ENCODE measurements around the gene LAMTOR2. TPM values are rescaled to one million over a fixed set of nuclear protein-coding genes. Genes with fewer than 3 reads are reported as not detected.

Gene LAMTOR2
- total and polyA plus RNA-seq, 9 of the 15 experiments (the other 6 are each of a cell fraction or from before 2014, with no cell fraction given), result 39.0 to 161 (median 74.6) TPM

DNA sequence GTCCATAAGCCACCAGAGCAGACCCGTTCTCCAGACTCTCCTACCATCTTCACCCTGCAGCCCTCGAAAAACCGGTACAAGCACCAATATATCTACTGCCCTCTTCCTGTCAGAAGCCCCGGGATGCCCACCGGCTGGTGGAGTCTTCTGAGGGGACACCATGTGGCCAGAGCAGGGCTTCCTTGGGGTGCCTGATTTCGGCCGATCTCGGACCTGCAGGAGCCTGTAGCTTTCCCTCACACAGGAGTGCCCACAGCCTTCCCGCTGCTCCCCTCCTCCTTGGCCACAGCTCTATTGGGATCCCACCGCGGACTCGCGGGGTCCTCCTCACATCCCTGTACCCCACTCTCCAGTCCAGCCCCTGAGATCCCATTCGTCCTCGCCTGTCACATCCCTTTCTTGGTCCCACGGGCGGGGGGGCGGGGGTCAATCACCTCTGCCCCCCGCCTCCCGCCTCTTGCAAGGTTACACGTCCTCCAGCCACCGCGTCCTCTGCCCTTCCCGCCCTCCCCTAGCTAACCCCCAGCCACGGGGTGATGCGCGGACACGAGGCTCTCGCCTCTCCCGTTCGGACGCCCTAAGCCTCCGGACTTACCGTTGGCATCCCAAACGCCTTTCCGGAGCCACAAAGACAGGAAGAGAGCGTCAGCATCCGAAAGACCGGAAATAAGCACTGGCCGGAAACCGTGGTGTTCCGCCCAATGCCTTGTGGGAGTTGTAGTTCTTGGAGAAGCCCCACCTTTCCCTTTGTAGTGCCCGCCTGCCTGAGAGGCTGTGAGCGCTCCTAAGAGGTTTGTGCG lies 34.1 kb upstream of the LAMTOR2 start, which contains the start of gene SSR2 (continued):
- TF ChIP-seq CHD7 (IDR thresholded peaks at IDR 0.05; ENCODE audit: low read depth, low read length), result no peak
- no peak for TF ChIP-seq ZHX1 (conservative IDR thresholded peaks at IDR 0.05; ENCODE audit: low read length)
- TF ChIP-seq NEUROD1 (IDR thresholded peaks at IDR 0.05; ENCODE audit: borderline replicate concordance, low read depth, low read length, partially characterized antibody), result no peak
- no peak for TF ChIP-seq FOXA3 (CRISPR knock-in tag; conservative IDR thresholded peaks at IDR 0.05 in 1 of 2, IDR thresholded peaks at IDR 0.05 in 1 of 2)
- no peak for TF ChIP-seq ZNF644 (tag; IDR thresholded peaks at IDR 0.05; ENCODE audit: low read depth)
- no peak for TF ChIP-seq SRF (CRISPR knock-in tag; IDR thresholded peaks at IDR 0.05)
- peak; percentile 39; the same call in 1 of the 2 replicates for TF ChIP-seq TFAP4 (CRISPR knock-in tag; IDR thresholded peaks at IDR 0.05; ENCODE audit: borderline replicate concordance)
- no peak for TF ChIP-seq NELFE (IDR thresholded peaks at IDR 0.05; ENCODE audit: insufficient read depth, insufficient read length)
- TF ChIP-seq SMARCA4 (IDR thresholded peaks at IDR 0.05), result no peak
- TF ChIP-seq BDP1 (IDR thresholded peaks at IDR 0.05; ENCODE audit: insufficient read depth, insufficient read length), result no peak
- no peak for TF ChIP-seq PPARD (CRISPR knock-in tag; IDR thresholded peaks at IDR 0.05)
